Right lobe of liver (tissue), 6 donors: ENCODE results near the gene NLRP6. TPM values are rescaled to one million over a fixed set of nuclear protein-coding genes. Genes with fewer than 3 reads are reported as not detected.
A peak's percentile ranks its signal among the peaks of the same experiment; 100 is the strongest.

Source experiments
- ATAC-seq, 4 donors: fragments of 200-7000 bp; cut with Tn5 transposase; one replicate each; pipeline ENCODE4 v1.9.1; 2020; ENCODE audit warnings: mild to moderate bottlenecking in 4 of 4, moderate library complexity in 4 of 4
- DNase-seq, 3 donors: peaks; one replicate each; pipeline ENCODE4 v3.0.0-alpha.2; 2020
- H3K27ac ChIP-seq, 3 donors: fragments of 200-600 bp; one replicate each; pipeline ENCODE4 v1.8.0; 2022
- H3K27me3 ChIP-seq, 2 donors: fragments of 200-600 bp; one replicate each; pipeline ENCODE4 v1.8.0; 2022
- H3K36me3 ChIP-seq, 4 donors: fragments of 200-600 bp; sonication (generic) in 1 of 4; one replicate each; pipeline versions ENCODE4 v1.5.1 to v1.8.0; 2017 to 2022; ENCODE audit warnings: control low read depth in 1 of 4
- H3K4me1 ChIP-seq, 4 donors: fragments of 200-600 bp; sonication (generic) in 1 of 4; one replicate each; pipeline versions ENCODE4 v1.5.1 to v1.8.0; 2017 to 2022; ENCODE audit warnings: control low read depth in 1 of 4
- H3K4me3 ChIP-seq, 3 donors: fragments of 200-600 bp; one replicate each; pipeline ENCODE4 v1.8.0; 2022
- H3K9me3 ChIP-seq, 4 donors: fragments of 200-600 bp; sonication (generic) in 1 of 4; one replicate each; pipeline versions ENCODE4 v1.5.1 to v1.8.0; 2017 to 2022; ENCODE audit warnings: control low read depth in 1 of 4
- POLR2A ChIP-seq: fragments of 450-650 bp; IDR thresholded peaks from one replicate; pipeline ENCODE4 v1.6.1; 2017; ENCODE audit warnings: antibody characterized with exemption, mild to moderate bottlenecking
- WGBS: methylation state at CpG from one replicate; pipeline ENCODE4 v1.1.6; 2018; ENCODE audit warnings: low coverage, low lambda C conversion rate; ENCODE audit not compliant: insufficient coverage; ENCODE audit errors: missing lambda C conversion rate; 5-methylcytosine and 5-hydroxymethylcytosine counted together
- intact Hi-C, 2 donors: fragments of 100-400 bp; cut with DNase I; formaldehyde crosslinking; loops; one replicate each; pipeline versions ENCODE4 v1.11.2 to v1.14.1; 2022
- total RNA-seq, 6 experiments: library from RNA; depleted of rRNA in 2 of 6; stranded (reverse); fragments of >200 nt in 2 of 6; fragmentation: NEBNext Ultra II Directional in 3 of 6; extraction: Animal tissue kit (Norgen Biotek cat#: 25700) in 3 of 6; gene quantifications; one replicate each; pipeline versions ENCODE4 v1.1.0 to v1.2.4, GENCODE V29; 2016 to 2023
- TF ChIP-seq, protein P1 (sequence below), 4 donors: fragments of 200-600 bp in 3 of 4; fragments of 450-650 bp in 1 of 4; IDR thresholded peaks; one replicate each; pipeline versions ENCODE4 v1.5.1 to v1.8.0; 2016 to 2022; ENCODE audit warnings: antibody characterized with exemption in 4 of 4, mild to moderate bottlenecking in 2 of 4
- donor health status: DM: no; HTN: yes; CAD: no.
- donor health status: DM: no; HTN: no; CAD: no.
- donor health status: DM: no; HTN: no; CAD: no.
- donor health status: DM: no; HTN: yes; CAD: no.
- donor health status: DM: no; HTN: yes; CAD: no.

NLRP6 gene
- total RNA-seq, 6 experiments from 2014 or later: 0.22 to 6.2 (median 1.6) TPM

DNA sequence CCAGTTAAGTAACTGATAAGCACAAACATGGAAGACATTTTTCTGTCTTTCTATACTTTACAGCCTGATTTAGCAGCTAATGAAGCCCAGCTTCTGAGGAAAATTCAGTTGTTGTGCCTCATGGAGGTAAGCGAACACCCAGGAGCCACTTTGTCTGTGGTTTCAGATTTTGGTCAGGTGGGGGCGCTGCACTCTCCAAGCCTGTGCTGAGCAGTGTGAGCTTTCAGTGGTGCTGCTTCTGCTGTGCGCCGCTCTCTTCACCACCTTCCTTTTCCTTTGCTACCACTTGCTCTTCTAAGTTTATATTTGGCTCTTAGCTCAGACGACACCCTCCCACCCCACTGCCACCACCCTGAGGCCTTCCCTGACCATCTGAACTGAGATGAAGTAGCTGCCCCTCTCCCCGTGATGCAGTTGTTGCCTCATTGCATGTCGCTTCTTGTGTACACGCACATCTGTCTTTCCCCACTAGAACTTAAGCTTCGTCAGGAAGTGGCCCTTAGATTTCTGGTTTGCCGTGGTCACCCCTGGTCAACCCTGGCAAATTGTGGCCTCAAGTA, 27.4 kb upstream of the NLRP6 start:
- no peak for TF ChIP-seq POLR2A
- TF ChIP-seq, protein P1, sequence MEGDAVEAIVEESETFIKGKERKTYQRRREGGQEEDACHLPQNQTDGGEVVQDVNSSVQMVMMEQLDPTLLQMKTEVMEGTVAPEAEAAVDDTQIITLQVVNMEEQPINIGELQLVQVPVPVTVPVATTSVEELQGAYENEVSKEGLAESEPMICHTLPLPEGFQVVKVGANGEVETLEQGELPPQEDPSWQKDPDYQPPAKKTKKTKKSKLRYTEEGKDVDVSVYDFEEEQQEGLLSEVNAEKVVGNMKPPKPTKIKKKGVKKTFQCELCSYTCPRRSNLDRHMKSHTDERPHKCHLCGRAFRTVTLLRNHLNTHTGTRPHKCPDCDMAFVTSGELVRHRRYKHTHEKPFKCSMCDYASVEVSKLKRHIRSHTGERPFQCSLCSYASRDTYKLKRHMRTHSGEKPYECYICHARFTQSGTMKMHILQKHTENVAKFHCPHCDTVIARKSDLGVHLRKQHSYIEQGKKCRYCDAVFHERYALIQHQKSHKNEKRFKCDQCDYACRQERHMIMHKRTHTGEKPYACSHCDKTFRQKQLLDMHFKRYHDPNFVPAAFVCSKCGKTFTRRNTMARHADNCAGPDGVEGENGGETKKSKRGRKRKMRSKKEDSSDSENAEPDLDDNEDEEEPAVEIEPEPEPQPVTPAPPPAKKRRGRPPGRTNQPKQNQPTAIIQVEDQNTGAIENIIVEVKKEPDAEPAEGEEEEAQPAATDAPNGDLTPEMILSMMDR (IDR thresholded peaks at IDR 0.05): peak; percentile 50 to 65 (median 58)
- H3K9me3 ChIP-seq: no peaks in the 10 kb centered on the region
- H3K4me3 ChIP-seq: no peak overlapping the region
- no peaks in the 10 kb centered on the region for H3K4me1 ChIP-seq
- DNase-seq (peak in 1 of 3 donors; percentile 50), ATAC-seq (peak; percentile 75 to 85 (median 80))
- intact Hi-C loops: loop anchor here in 1 of 2 donors (10.0 kb wide), 1 partner anchor 114 kb away; the partner anchor contains the start of gene B4GALNT4
- H3K27ac ChIP-seq: no peak overlapping the region
- H3K36me3 ChIP-seq: peaks cover 0 to 72% (median 29%) of the 10 kb centered on the region in 4 donors
- WGBS: 80% methylated on average over 7 of the region's 10 CpGs
- H3K27me3 ChIP-seq: no peaks in the 10 kb centered on the region

DNA sequence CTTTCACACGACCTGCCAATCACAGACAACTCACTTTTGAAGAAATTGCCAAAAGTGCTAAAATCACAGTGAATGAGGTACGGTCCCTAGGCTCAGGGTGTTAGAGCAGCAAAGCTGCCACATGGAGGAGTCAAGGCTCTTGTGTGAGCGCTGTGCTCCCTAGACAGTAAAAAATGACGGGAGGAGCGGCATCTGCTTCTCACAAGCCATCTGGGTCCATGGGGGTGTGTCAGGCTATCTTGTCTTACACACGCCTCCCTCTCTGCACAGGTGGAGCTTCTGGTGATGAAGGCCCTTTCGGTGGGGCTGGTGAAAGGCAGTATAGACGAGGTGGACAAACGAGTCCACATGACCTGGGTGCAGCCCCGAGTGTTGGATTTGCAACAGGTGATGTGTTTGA, 26.7 kb upstream of the NLRP6 start:
- ATAC-seq (no peak), DNase-seq (no peak)
- TF ChIP-seq POLR2A: no peak
- TF ChIP-seq, protein P1 (IDR thresholded peaks at IDR 0.05): no peak
- H3K27ac ChIP-seq: no peak overlapping the region
- intact Hi-C loops: loop anchor here in 1 of 2 donors (10.0 kb wide), 1 partner anchor 113 kb away; the partner anchor contains the start of gene B4GALNT4
- H3K36me3 ChIP-seq: peaks cover 0 to 66% (median 26%) of the 10 kb centered on the region in 4 donors
- no peak overlapping the region for H3K4me3 ChIP-seq
- H3K4me1 ChIP-seq: no peaks in the 10 kb centered on the region
- H3K27me3 ChIP-seq: no peaks in the 10 kb centered on the region
- 85% methylated on average over 9 of the region's 10 CpGs for WGBS
- no peaks in the 10 kb centered on the region for H3K9me3 ChIP-seq

DNA sequence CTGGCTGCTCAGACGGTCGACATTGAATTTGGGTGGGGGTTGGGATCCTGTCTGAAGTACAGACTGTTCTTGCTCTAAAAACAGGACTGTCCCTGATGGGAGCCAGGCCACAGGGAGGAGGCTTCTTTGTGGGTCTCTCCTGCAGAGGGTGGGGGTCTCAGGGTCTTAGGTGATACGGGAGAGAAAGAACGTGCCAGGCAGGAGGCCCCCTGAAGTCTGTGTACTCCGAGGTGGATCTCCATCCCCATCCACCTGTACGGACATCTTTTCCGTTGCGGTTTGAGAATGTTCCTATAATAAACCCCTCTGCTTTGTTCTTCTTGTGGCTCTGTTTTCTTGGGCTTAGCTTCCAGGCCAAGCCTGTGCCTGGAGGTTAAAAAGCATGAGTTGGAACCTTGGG, 25.5 kb upstream of the NLRP6 start:
- no peak overlapping the region for H3K27ac ChIP-seq
- no peak for DNase-seq
- TF ChIP-seq, protein P1 (IDR thresholded peaks at IDR 0.05): no peak
- no peak for TF ChIP-seq POLR2A
- intact Hi-C loops: loop anchor here in 1 of 2 donors (10.0 kb wide), 1 partner anchor 112 kb away; the partner anchor contains the start of gene B4GALNT4
- 60% methylated on average over 1 of the region's 8 CpGs for WGBS
- no peaks in the 10 kb centered on the region for H3K9me3 ChIP-seq
- H3K4me1 ChIP-seq: no peaks in the 10 kb centered on the region
- H3K27me3 ChIP-seq: no peaks in the 10 kb centered on the region
- no peak overlapping the region for H3K4me3 ChIP-seq
- H3K36me3 ChIP-seq: peaks cover 0 to 54% (median 22%) of the 10 kb centered on the region in 4 donors
- ATAC-seq: no peak

DNA sequence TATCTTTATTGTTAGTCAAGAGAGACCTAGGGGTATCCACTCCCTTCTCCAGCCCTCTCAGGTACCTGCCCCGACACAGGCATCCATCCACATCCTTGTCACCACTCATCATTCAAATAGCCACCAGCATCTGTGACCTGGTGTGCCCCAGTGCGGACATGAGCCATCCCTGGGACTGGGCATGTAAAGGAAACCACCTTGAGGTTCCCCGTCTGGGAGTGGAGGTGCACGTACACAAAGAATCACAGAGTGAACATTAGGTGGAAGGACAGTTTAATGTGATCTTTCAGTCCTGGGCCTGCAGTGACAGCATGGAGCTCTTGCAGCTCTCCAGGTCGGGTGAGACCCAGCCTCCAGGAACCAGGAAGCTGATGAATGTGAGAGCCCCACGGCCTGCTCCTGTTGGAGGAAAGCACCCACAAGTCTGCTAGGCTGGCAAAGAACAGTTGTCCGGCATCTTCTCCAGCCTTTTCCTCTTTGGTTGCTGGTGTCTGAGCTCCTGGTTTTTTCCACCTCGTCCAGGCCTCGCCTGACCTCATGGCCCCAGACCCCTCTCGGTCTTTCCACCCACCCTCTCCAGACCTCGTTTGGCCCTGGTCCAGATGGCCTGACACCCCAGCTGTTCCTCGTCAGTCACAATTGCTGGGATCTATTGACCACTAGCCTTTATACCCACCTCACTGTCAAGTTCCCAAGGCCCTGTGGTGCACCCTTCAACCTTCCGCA, 24.9 kb upstream of the NLRP6 start:
- TF ChIP-seq POLR2A: no peak
- TF ChIP-seq, protein P1 (IDR thresholded peaks at IDR 0.05): no peak
- intact Hi-C loops: loop anchor here in 1 of 2 donors (10.0 kb wide), 1 partner anchor 111 kb away; the partner anchor contains the start of gene B4GALNT4
- WGBS: 72% methylated on average over 7 of the region's 13 CpGs
- no peak for DNase-seq
- Histone ChIP-seq H3K27me3 (no peaks in the 10 kb centered on the region), H3K4me1 (no peaks in the 10 kb centered on the region), H3K36me3 (peaks cover 0 to 48% (median 19%) of the 10 kb centered on the region in 4 donors), H3K27ac (no peak overlapping the region), H3K4me3 (no peak overlapping the region), H3K9me3 (no peaks in the 10 kb centered on the region)
- peak in 1 of 4 donors; percentile 17 for ATAC-seq
